ENCODE data around the gene ASTN2.

DNA sequence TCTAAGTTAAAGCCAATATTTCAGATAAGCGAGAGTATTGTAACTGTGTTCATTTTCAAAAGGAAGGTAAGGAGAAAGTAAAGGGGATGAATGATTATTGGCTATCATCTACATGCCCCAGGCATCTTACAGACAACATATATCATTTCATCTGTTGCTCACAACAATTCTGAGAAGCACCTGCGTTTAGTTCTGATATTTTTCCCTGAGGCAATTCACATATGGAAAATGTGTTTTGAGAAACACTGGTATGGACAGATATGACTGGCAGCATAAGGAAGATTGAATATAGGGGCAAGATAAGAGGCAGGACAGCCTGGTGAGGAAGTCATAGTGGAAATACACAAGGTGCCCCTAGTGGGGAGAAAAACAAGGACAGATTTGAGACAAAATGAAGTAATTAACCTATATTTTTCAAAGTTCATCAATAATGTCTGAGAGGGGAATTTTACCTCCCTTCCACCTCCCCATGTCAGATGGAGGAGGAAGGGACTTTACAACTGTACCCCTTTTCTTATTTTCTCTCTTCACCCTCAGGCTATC lies 815.4 kb downstream of the ASTN2 start:
- TF ChIP-seq POLR2AphosphoS5 (IDR thresholded peaks at IDR 0.05) (no peak), POLR2A (IDR thresholded peaks at IDR 0.05) (no peak), EP300 (IDR thresholded peaks at IDR 0.05) (no peak)
- TF ChIP-seq, protein P1, sequence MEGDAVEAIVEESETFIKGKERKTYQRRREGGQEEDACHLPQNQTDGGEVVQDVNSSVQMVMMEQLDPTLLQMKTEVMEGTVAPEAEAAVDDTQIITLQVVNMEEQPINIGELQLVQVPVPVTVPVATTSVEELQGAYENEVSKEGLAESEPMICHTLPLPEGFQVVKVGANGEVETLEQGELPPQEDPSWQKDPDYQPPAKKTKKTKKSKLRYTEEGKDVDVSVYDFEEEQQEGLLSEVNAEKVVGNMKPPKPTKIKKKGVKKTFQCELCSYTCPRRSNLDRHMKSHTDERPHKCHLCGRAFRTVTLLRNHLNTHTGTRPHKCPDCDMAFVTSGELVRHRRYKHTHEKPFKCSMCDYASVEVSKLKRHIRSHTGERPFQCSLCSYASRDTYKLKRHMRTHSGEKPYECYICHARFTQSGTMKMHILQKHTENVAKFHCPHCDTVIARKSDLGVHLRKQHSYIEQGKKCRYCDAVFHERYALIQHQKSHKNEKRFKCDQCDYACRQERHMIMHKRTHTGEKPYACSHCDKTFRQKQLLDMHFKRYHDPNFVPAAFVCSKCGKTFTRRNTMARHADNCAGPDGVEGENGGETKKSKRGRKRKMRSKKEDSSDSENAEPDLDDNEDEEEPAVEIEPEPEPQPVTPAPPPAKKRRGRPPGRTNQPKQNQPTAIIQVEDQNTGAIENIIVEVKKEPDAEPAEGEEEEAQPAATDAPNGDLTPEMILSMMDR (IDR thresholded peaks at IDR 0.05) = no peak
